GM18498 (cell line): ENCODE data around the gene CPLX4.

Experiments
- ATAC-seq: cut with Tn5 transposase; IDR thresholded peaks from one replicate; pipeline ENCODE4 v1.9.1; 2021; ENCODE audit warnings: mild to moderate bottlenecking, moderate library complexity; ENCODE audit not compliant: unreplicated experiment

CPLX4 gene

GRCh38 chr18:59318460-59319050 lies at the start of gene CPLX4:
TSS of gene CPLX4 (minus strand) at chr18:59318649. CDS start at chr18:59318462, 187 bp downstream.
- ATAC-seq, result no peak

GRCh38 chr18:59360381-59360780 lies 41.9 kb upstream of the CPLX4 start:
- no peak for ATAC-seq

GRCh38 chr18:59359576-59359952 lies 41.1 kb upstream of the CPLX4 start:
- peak; percentile 19 for ATAC-seq

GRCh38 chr18:59358712-59359575 lies 40.5 kb upstream of the CPLX4 start, which contains the start of gene LMAN1:
TSS of gene LMAN1 (minus strand) at chr18:59359265. CDS start at chr18:59359244, 21 bp downstream.
- peak; percentile 97 for ATAC-seq

GRCh38 chr18:59358414-59358711 lies 39.9 kb upstream of the CPLX4 start:
- no peak for ATAC-seq

- no peak for ATAC-seq
Observed at GRCh38 chr18:59357928-59358327, 39.5 kb upstream of the CPLX4 start.

- no peak for ATAC-seq
Observed at GRCh38 chr18:59354731-59355130, 36.3 kb upstream of the CPLX4 start.

- ATAC-seq, result no peak
Observed at GRCh38 chr18:59353079-59353680, 34.7 kb upstream of the CPLX4 start.

GRCh38 chr18:59352250-59352855 lies 33.9 kb upstream of the CPLX4 start:
- ATAC-seq, result peak; percentile 43

- ATAC-seq, result no peak
Observed at GRCh38 chr18:59345556-59345955, 27.1 kb upstream of the CPLX4 start.

- ATAC-seq, result no peak
Observed at GRCh38 chr18:59344996-59345395, 26.5 kb upstream of the CPLX4 start.

- ATAC-seq, result no peak
Observed at GRCh38 chr18:59343926-59344325, 25.5 kb upstream of the CPLX4 start.

GRCh38 chr18:59340817-59341216 lies 22.4 kb upstream of the CPLX4 start:
- peak; percentile 73 for ATAC-seq

- ATAC-seq, result no peak
Observed at GRCh38 chr18:59340312-59340711, 21.9 kb upstream of the CPLX4 start.

GRCh38 chr18:59332986-59333385 lies 14.5 kb upstream of the CPLX4 start:
- no peak for ATAC-seq

- ATAC-seq, result no peak
Observed at GRCh38 chr18:59328683-59329082, 10.2 kb upstream of the CPLX4 start.

- ATAC-seq, result no peak
Observed at GRCh38 chr18:59325965-59326364, 7.5 kb upstream of the CPLX4 start.

GRCh38 chr18:59324623-59324971 lies 6.1 kb upstream of the CPLX4 start:
- ATAC-seq, result no peak

GRCh38 chr18:59323931-59324622 lies 5.6 kb upstream of the CPLX4 start:
- ATAC-seq, result no peak

GRCh38 chr18:59311631-59312030 lies 6.8 kb downstream of the CPLX4 start:
- no peak for ATAC-seq

GRCh38 chr18:59308938-59309260 lies 9.6 kb downstream of the CPLX4 start:
- ATAC-seq, result no peak
